ENCODE results near the gene DPP4.

The DPP4 gene

DNA sequence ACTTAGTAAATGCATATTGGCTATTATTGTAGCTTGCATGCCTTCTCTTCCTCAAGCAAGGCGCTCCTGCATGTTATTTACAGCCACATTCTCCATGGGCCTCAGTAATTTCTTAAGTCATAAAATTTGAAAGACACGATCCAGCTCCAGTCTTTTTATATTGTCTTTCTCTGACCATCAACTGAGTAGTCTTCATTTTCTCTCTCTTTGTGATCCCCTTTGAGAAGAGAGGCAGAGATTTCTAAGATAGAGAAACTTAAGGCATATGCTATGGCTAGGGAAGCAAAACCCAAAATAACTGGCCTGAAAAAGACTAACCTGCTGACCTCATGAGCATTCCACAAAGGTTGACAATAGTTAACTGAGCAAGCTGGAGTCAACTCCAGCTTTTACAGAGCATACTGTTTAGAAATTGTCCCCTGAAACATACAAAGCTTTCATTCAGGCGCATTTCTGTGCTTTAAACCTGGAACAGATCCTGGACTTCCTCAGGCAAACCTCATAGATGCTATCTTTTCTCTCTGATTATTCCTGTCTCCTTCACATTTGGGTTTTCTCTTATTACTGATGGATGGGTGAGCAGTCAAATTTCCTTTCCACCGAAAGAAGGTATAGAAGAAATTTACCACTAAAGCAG is 4.6 kb downstream of the DPP4 start:
- no peak for DNase-seq (ENCODE audit: low read depth)
- TF ChIP-seq, protein P1, sequence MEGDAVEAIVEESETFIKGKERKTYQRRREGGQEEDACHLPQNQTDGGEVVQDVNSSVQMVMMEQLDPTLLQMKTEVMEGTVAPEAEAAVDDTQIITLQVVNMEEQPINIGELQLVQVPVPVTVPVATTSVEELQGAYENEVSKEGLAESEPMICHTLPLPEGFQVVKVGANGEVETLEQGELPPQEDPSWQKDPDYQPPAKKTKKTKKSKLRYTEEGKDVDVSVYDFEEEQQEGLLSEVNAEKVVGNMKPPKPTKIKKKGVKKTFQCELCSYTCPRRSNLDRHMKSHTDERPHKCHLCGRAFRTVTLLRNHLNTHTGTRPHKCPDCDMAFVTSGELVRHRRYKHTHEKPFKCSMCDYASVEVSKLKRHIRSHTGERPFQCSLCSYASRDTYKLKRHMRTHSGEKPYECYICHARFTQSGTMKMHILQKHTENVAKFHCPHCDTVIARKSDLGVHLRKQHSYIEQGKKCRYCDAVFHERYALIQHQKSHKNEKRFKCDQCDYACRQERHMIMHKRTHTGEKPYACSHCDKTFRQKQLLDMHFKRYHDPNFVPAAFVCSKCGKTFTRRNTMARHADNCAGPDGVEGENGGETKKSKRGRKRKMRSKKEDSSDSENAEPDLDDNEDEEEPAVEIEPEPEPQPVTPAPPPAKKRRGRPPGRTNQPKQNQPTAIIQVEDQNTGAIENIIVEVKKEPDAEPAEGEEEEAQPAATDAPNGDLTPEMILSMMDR (conservative IDR thresholded peaks at IDR 0.05; ENCODE audit: low read depth, low read length), result no peak
- H3K4me3 ChIP-seq (ENCODE audit: low read length), result no peak overlapping the region

DNA sequence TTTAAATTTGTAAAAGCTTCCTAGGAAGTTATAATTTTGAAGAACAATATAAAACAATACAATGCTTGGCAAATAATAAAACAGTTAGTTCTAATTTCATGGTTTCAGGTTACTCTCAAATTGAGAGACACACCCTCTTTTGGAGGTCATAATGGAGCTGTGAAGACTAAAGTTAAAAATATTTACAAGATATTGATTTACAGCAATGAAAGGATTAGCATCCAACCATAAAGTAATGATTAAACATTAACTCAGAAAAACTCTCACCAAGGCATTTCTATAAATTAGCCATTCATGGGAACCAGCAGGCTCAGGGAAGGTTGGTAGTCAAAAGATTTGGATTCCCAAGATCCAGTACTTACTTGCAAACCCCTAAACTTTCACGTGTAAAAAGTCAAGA is 6.4 kb downstream of the DPP4 start:
- no peak overlapping the region for H3K4me3 ChIP-seq (ENCODE audit: low read length)
- no peak for DNase-seq (ENCODE audit: low read depth)
- TF ChIP-seq, protein P1 (conservative IDR thresholded peaks at IDR 0.05; ENCODE audit: low read depth, low read length), result no peak

DNA sequence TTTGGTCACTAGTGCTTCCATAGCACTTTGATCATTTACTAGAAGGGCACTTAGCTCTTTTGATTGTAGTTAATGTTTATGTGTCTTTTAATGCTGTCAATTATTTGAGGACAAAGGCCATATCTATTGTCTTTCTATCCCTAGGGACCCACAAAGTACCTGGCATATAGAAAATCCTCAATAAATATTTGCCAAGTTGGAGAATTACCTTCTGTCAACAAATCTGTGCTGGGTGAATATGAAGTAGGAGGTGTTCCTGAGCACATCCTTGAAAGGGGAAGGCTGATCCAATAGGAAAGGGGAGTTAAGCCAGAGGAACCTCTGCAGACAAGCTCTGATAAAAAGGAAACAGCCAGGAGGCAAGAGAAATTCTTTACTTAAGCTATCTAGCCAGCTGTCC is 8.2 kb downstream of the DPP4 start:
- no peak overlapping the region for H3K4me3 ChIP-seq (ENCODE audit: low read length)
- no peak for DNase-seq (ENCODE audit: low read depth)
- TF ChIP-seq, protein P1 (conservative IDR thresholded peaks at IDR 0.05; ENCODE audit: low read depth, low read length), result no peak

DNA sequence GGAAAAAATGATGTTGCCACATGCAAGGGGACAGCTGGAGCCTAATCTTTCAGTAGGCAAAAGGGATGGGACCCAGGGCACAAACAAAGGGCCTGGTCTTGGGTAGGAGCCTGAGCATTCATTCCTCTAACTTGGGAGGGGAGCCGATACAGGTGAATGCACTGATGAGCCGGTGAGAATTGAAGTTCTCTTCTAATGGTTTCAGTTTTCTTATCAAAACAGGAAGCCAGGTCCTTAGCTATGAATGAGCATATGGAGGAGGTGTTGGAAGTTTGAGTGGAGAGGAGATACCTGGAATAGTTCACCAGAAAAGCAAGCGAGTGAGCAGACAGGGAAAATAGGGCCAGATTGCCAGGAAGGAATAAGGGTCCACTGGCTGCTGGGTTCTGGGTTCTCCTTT is 10.1 kb downstream of the DPP4 start:
- DNase-seq (ENCODE audit: low read depth), result no peak
- no peak overlapping the region for H3K4me3 ChIP-seq (ENCODE audit: low read length)
- TF ChIP-seq, protein P1 (conservative IDR thresholded peaks at IDR 0.05; ENCODE audit: low read depth, low read length), result no peak

DNA sequence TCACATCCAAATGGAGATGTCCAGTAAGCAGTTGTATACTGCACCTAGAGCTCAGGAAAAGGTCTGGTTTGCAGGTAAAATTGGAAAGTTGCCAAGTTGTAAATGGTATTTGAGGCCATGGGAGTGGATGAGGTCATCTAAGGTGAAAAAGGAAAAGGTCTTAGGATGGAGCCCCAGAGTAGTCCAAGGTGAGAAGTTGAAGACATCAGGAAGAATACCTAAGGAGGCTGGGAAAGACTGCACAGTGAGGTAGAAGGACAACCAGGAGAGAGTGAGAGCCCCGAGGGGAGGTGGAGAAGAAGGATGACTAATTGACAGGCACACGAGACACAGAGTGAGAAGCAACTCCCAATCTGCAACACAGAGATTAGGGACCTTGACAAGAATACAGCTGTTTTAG is 10.7 kb downstream of the DPP4 start:
- TF ChIP-seq, protein P1 (conservative IDR thresholded peaks at IDR 0.05; ENCODE audit: low read depth, low read length), result no peak
- no peak overlapping the region for H3K4me3 ChIP-seq (ENCODE audit: low read length)
- DNase-seq (ENCODE audit: low read depth), result no peak

DNA sequence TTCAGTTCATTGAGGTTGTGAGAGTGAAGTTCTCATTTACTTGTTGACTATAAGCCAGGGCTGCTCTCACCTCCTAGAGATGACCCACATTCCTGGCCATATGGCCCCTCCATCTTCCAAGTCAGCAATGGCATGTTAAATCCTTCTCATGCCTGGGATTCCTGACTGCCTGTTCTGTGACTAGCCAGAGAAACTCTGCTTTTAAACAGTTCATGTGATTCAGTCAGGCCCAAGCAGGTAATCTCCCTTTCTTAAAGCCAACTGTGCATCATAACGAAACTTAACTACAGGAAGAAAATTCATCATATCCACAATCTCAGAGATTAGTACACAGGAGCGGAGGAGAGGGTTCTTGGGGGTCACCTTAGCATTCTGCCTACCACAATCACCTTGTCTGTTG is 11.5 kb downstream of the DPP4 start:
- DNase-seq (ENCODE audit: low read depth), result no peak
- no peak overlapping the region for H3K4me3 ChIP-seq (ENCODE audit: low read length)
- TF ChIP-seq, protein P1 (conservative IDR thresholded peaks at IDR 0.05; ENCODE audit: low read depth, low read length), result no peak

DNA sequence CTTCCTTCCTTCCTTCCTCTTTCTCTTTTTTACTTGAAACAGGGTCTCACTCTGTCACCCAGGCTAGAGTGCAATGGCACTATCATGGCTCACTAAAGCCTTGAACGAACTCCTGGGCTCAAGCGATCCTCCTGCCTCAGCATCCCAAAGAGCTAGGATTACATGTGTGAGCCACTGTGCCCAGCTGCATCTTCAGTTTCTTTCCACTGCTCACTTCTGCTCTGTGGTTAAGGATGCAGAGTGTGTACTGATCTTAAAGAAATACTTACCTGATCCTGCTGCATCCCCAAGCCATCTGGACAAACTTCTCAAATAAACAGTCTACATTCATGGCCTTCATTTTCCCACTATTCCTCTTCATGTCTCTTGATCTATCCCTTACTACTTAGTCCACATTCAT is 13.0 kb downstream of the DPP4 start:
- DNase-seq (ENCODE audit: low read depth), result no peak
- no peak overlapping the region for H3K4me3 ChIP-seq (ENCODE audit: low read length)
- TF ChIP-seq, protein P1 (conservative IDR thresholded peaks at IDR 0.05; ENCODE audit: low read depth, low read length), result no peak

All from retinal pigment epithelial cell (primary cell).